Motor neuron (in vitro differentiated cells): ENCODE measurements around the gene ASAP3. TPM values are rescaled to one million over a fixed set of nuclear protein-coding genes. Genes with fewer than 3 reads are reported as not detected.

Experiments used
- ATAC-seq, 8 experiments: fragments of 200-7000 bp; cut with Tn5 transposase; replicated peaks in 6 of 8; 2 replicates each; pipeline ENCODE4 v1.8.0; 2021; ENCODE audit warnings: mild to moderate bottlenecking in 8 of 8, moderate library complexity in 8 of 8
- H3K27ac ChIP-seq, 2 donors: fragments of 250-450 bp; sonication (Bioruptor Pico); 2 replicates each; pipeline ENCODE4 v1.9.0; 2021; ENCODE audit warnings: antibody characterized with exemption in 2 of 2, mild to moderate bottlenecking in 2 of 2, moderate library complexity in 1 of 2
- H3K4me1 ChIP-seq, 2 donors: fragments of 250-450 bp; sonication (Bioruptor Pico); replicated peaks in 1 of 2; 2 replicates each; pipeline ENCODE4 v1.6.1; 2021; ENCODE audit warnings: antibody characterized with exemption in 2 of 2, mild to moderate bottlenecking in 2 of 2, moderate library complexity in 1 of 2
- H3K4me3 ChIP-seq, 5 donors: fragments of 250-450 bp; sonication (Bioruptor Pico); 2 replicates each; pipeline ENCODE4 v1.9.0; 2021; ENCODE audit warnings: antibody characterized with exemption in 5 of 5, mild to moderate bottlenecking in 5 of 5, moderate library complexity in 4 of 5
- WGBS, 10 experiments: fragments of 450-650 bp; shearing (Covaris generic); methylation state at CpG; one replicate each; pipeline ENCODE4 v1.0.0; 2022; 5-methylcytosine and 5-hydroxymethylcytosine counted together
- in situ Hi-C, 9 experiments: fragments of 400-800 bp; cut with MboI; loops; one replicate each; pipeline ENCODE4 v1.15.0; 2021; ENCODE audit warnings: low sequenced_read_pairs in 9 of 9, low pct_unique_long_range_greater_than_20kb in 2 of 9; ENCODE audit not compliant: unreplicated experiment in 9 of 9
- total RNA-seq, 8 experiments: library from RNA; unstranded; fragments of 300-600 nt; gene quantifications; 2 replicates each; pipeline versions ENCODE4 v1.2.3 to v1.2.4, GENCODE V29; 2022

The ASAP3 gene
- total RNA-seq, 8 experiments from 2014 or later = 29.0 to 96.6 (median 39.1) TPM

DNA sequence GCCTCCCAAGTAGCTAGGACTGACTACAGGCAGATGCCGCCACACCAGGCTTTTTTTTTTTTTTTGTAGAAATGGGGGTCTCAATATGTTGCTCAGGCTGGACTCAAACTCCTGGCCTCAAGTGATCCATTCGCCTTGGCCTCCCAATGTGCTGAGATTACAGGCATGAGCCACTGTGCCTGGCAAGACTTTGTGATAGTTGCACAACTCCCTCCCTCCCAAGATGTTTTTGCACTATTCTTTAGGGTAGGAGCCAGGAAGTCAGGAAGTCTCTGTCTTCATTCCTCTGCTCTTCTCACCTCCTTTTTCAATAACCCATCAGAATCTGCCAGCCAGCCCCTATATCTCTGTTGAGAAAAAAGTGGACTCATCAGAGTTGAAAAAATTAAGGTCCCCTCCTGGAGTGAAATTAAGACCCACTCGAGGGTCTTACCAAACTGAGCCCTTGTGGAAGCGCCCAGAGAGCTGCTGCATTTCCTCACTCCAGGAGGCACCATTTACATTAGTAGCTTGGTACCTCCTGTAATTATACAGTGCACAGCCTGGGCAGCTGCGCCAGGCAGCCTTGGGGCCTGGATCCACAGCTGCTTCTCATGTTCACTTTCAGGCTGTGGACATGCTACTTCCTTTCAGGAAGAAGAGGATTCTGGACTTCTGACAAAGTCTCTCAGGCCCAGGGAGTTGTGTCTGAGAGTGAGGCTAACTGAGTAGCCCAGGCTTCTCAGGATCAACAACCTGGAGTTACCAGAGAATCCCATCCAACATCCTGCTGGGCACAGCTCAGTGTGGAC is 83.5 kb downstream of the ASAP3 start:
- in situ Hi-C loops = no loop called here
- WGBS, 10 experiments = 60 to 100% (median 82%) methylated on average over 1 to 5 of the region's 5 CpGs; no CpG with 5 or more reads in 2 of the 10 experiments

DNA sequence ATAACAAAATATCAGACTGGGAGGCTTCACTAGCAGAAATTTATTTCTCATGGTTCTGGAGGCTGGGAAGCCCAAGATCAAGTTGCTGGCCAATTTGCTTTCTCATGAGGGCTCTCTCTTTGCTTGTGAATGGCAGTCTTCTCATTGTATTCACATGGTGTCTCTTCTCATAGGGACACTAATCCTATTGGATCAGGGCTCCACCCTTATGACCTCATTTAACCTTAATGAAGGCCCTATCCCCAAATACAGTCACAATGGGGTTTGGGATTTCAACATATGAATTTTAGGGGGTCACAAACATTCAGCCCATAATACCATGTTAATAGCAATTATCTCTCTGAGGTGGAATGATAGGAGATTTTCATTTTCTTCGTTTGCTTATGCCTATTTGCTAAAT is 84.8 kb downstream of the ASAP3 start:
- Histone ChIP-seq H3K4me1 (peaks cover 11 to 27% of the 10 kb centered on the region in 2 donors), H3K27ac (no peak overlapping the region), H3K4me3 (no peak overlapping the region)
- WGBS, 10 experiments = 83 to 100% (median 97%) methylated on average over 1 of the region's 1 CpG; no CpG with 5 or more reads in 4 of the 10 experiments
- ATAC-seq = no peak
- in situ Hi-C loops = no loop called here

More for the DNA sequence above, 83.5 kb downstream of the ASAP3 start:
- H3K4me3 ChIP-seq = no peak overlapping the region
- no peak for ATAC-seq
- H3K27ac ChIP-seq = no peak overlapping the region
- peaks cover 7 to 16% of the 10 kb centered on the region in 2 donors for H3K4me1 ChIP-seq

DNA sequence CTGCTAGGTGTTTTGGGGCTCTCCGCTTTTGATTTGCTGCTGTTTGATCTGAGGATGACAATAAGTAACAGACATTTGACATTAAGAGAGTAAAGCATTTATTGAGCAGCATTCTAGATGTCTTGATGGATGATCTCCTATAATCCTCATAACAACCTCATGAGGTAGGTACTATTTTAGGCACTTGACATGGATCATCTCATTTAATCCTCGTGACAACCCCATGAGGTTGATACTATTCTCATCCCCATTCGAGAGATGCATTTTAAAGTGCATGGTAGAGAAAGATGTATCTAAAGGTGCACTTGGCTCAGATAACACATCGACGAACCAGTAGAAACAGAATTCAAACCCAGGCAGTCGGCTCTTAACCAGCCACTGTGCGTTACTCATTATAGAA is 86.1 kb downstream of the ASAP3 start:
- no peak for ATAC-seq
- in situ Hi-C loops = no loop called here
- H3K4me3 ChIP-seq = no peak overlapping the region
- H3K27ac ChIP-seq = no peak overlapping the region
- H3K4me1 ChIP-seq = peaks cover 5 to 18% of the 10 kb centered on the region in 2 donors
- 53 to 100% (median 86%) methylated on average over 1 to 6 of the region's 7 CpGs for WGBS, 10 experiments

DNA sequence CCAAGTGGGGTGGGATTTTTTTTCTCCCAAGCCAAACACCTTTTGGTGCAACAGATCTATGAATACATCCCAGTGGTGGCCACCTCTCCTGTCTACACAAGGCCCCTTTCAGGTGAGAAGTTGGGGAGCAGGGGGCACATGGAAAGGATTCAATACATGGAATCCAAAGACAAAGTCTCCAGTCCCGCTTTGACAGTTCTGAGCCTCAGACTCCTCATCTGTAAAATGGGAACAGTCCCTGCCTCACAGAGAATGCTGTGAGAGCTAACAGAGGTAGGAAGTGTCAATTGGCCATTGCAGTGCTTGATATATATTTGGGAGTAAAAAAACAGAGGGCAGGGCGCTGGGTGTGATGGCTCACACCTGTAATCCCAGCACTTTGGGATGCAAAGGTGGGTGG is 87.6 kb downstream of the ASAP3 start:
- 80 to 100% (median 95%) methylated on average over 1 to 2 of the region's 2 CpGs; no CpG with 5 or more reads in 5 of the 10 experiments for WGBS, 10 experiments
- ATAC-seq = no peak
- Histone ChIP-seq H3K4me3 (no peak overlapping the region), H3K4me1 (peaks cover 3 to 13% of the 10 kb centered on the region in 2 donors), H3K27ac (no peak overlapping the region)
- in situ Hi-C loops = no loop called here

DNA sequence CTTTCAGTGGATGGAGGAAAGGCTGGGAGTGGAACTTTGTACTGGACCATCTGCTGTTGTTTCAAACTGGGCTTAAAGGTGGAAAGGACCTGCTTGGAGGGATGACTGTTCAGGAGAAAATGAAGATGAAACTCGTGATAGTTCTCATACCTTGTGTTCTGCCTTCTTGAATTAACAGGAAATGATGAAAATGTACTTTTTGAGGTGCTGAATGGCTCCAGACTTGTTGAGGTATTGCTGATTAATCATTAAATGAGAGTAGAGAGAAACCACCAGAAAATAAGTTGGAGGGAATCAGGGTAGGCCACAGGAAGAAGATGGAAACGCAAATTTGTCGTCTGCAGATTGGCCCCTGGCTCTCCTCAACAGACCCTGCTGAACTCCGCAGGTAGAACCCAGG is 88.1 kb downstream of the ASAP3 start:
- in situ Hi-C loops = no loop called here
- peaks cover 3 to 11% of the 10 kb centered on the region in 2 donors for H3K4me1 ChIP-seq
- ATAC-seq = no peak
- 17 to 100% (median 76%) methylated on average over 1 to 4 of the region's 4 CpGs for WGBS, 10 experiments
- no peak overlapping the region for H3K27ac ChIP-seq
- H3K4me3 ChIP-seq = no peak overlapping the region

DNA sequence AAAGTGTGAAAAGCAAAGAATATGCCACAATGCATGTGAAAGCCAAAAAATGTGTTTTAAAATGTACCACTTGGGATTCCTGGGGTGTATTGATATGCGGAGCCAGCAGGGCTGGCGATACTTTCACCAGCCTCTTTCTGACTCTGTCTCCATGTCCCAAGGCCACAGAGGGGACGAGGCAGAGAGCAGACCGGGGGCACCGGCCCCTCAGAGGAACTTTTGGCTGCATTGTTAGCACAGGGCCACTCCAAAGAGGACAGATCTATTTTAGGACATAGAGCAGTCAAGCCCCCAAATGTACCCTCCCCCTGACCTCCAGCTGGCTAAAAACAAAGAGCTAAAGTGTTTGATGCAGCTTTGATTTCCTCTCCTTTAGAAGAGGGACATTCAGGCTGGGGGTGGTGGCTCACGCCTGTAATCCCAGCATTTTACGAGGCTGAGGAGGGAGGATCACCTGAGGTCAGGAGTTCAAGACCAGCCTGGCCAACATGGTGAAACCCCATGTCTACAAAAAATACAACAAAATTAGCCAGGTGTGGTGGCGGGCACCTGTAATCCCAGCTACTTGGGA is 88.7 kb downstream of the ASAP3 start:
- WGBS, 10 experiments = 0 to 87% (median 25%) methylated on average over 1 to 8 of the region's 8 CpGs; no CpG with 5 or more reads in 2 of the 10 experiments
- peak in 5 of 8 experiments; percentile 48 to 86 (median 78) for ATAC-seq
- in situ Hi-C loops = no loop called here
- Histone ChIP-seq H3K4me1 (peaks cover 3 to 11% of the 10 kb centered on the region in 2 donors), H3K4me3 (no peak overlapping the region), H3K27ac (peak overlapping the region; percentile 16 to 35)

DNA sequence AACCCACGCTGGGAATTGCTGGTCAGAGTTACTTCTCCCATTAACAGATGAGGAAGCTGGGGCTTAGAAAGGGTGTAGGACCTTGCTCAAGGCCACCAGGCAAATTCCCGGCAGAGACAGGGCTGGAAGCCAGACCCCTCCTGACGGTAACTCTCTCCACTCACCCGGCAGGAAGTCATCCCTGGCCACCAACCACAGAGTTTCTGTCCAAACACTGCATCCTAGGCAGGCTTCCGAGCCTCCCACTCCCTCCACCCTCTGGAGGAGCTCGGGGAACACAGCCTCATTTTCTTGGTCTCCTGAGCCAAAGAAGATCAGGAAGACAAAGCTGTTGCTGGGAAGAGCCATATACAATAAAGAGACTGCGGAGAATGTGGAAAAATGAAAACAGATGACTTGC is 89.3 kb downstream of the ASAP3 start:
- Histone ChIP-seq H3K27ac (peak overlapping the region in 1 of 2 donors; percentile 32), H3K4me3 (no peak overlapping the region), H3K4me1 (peaks cover 3 to 11% of the 10 kb centered on the region in 2 donors)
- WGBS, 10 experiments = 0 to 33% (median 17%) methylated on average over 1 to 7 of the region's 7 CpGs; no CpG with 5 or more reads in 1 of the 10 experiments
- ATAC-seq = peak; percentile 63 to 98 (median 88)
- in situ Hi-C loops = no loop called here

DNA sequence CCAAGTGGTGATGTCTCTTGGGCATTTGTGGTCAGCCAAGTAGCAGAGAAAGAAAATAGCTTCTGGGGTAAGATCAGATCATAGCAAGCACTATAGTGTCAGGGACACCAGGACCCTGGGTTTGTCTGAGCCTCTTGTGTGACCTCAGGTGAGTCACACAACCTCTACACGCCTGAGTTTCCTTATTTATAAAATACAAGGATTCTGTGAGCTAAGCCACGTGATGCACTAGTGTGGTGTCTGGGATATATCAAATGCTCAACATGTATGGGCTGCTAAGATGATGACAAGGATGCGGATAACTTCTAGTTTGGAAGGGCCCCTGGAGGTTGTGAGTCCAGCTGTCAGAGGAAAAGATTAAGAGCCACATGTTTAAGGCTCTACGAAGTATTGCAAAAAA is 89.8 kb downstream of the ASAP3 start:
- in situ Hi-C loops = no loop called here
- peaks cover 3 to 11% of the 10 kb centered on the region in 2 donors for H3K4me1 ChIP-seq
- no peak overlapping the region for H3K27ac ChIP-seq
- peak in 2 of 8 experiments; percentile 21 to 31 for ATAC-seq
- no peak overlapping the region for H3K4me3 ChIP-seq
- WGBS, 10 experiments = 0 to 97% (median 78%) methylated on average over 1 to 4 of the region's 4 CpGs; no CpG with 5 or more reads in 2 of the 10 experiments

DNA sequence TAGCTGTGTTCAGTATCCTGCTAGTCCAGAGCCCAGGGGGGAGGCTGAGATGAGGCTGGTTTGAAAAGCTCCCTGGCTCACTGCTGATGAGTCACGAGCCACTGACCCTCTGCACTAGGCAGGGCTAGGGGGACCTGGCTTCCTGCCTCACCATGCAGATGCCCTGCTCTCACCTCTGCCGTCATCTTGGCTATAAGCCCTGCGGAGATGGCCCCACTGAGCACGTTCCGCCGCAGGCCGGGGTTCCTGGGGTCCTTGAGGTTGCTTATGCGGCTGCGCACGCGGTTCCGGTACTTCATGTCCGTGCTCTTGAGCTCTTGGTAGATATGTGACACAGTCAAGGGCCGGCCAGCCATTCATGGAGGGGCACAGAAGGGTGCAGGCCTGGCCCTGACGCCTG is 90.3 kb downstream of the ASAP3 start:
- no peak overlapping the region for H3K4me3 ChIP-seq
- 60 to 98% (median 94%) methylated on average over 1 to 15 of the region's 15 CpGs; no CpG with 5 or more reads in 4 of the 10 experiments for WGBS, 10 experiments
- peaks cover 3 to 11% of the 10 kb centered on the region in 2 donors for H3K4me1 ChIP-seq
- ATAC-seq = no peak
- no peak overlapping the region for H3K27ac ChIP-seq
- in situ Hi-C loops = no loop called here

DNA sequence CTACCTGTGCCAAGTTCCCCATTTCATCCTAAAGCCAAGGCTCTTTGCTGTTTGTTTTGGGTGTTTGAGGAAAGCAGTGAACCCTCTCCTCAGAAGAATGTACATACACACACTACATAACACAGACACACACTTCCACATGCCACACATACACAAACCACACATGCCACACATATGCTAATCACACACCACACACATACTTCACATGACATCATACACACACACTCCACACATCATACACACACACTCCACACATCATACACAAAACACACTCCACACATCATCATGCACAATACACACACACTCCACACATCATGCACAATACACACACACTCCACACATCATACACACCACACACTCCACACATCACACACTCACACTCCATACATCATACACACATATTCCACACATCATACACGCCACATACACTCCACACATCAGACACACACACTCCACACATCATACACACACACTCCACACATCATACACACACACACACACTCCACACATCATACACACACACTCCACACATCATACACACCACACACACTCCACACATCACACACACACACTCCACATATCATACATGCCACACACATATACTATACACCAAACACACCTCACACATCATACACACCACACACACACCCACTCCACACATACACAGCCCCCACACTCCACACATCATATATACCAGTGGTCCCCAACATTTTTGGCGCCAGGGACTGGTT is 91.7 kb downstream of the ASAP3 start:
- peak in 1 of 8 experiments; percentile 14 for ATAC-seq
- H3K4me3 ChIP-seq = no peak overlapping the region
- in situ Hi-C loops = no loop called here
- 29 to 82% (median 63%) methylated on average over 1 to 2 of the region's 2 CpGs; no CpG with 5 or more reads in 7 of the 10 experiments for WGBS, 10 experiments
- no peak overlapping the region for H3K27ac ChIP-seq
- H3K4me1 ChIP-seq = peaks cover 3 to 11% of the 10 kb centered on the region in 2 donors

DNA sequence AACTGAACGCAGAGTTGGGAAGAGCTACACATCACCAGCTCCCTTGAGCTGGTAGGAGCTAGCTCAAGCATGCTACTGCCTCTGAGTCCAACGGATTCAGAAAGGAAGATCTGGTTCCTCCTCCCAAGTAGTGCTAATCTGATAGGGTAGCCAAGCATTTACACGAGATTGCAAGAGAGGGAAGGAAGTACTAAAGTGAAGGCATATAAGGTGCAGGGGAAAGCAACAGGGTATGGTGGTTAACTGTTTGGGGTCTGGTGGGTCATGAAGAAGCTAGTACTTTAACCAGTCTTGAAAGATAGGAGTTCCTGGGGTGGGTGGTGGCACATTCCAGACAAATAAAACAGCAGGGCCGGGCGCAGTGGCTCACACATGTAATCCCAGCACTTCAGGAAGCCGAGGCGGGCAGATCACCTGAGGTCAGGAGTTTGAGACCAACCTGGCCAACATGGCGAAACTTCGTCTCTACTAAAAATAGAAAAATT is 94.1 kb downstream of the ASAP3 start:
- 0 to 82% (median 73%) methylated on average over 1 to 9 of the region's 9 CpGs for WGBS, 10 experiments
- Histone ChIP-seq H3K4me3 (no peak overlapping the region), H3K4me1 (peaks cover 0 to 11% of the 10 kb centered on the region in 2 donors), H3K27ac (no peak overlapping the region)
- in situ Hi-C loops = no loop called here
- ATAC-seq = peak in 1 of 8 experiments; percentile 28

DNA sequence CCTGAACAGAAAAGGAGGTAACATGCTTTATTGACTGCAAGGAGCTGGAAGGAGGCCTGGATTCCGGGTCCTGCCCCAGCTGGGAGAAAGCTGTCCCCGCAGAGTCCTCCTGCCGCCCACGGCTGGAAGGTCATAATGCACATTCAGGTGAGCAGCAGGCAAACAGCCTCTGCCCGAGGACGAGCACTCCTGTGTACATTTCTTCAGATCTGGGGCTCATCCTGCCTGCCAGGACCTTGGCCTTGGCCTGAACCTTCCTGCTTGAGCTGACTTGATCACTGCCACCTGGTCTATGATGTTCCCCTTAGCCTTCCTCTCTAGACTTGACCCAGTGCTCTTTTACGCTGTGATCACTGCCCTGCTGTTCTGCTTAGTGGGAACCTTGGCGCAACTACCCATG is 96.5 kb downstream of the ASAP3 start:
- Histone ChIP-seq H3K4me3 (no peak overlapping the region), H3K4me1 (peaks cover 0 to 6% of the 10 kb centered on the region in 2 donors), H3K27ac (no peak overlapping the region)
- ATAC-seq = no peak
- 67 to 100% (median 89%) methylated on average over 1 to 7 of the region's 8 CpGs; no CpG with 5 or more reads in 4 of the 10 experiments for WGBS, 10 experiments
- in situ Hi-C loops = no loop called here
